Activated naive CD8-positive, alpha-beta T cell (primary cell): ENCODE data around the gene TOMM20.
"Not testable (repeated sequence)": the region's sequence is repeated elsewhere in the genome, so short reads cannot be mapped to it uniquely, and the experiment has no call there.

Experiments used
- H3K27ac Mint-ChIP-seq: one replicate; pipeline ENCODE4 v1.8.0; 2021; ENCODE audit warnings: mixed read lengths
- H3K27me3 Mint-ChIP-seq: one replicate; pipeline ENCODE4 v1.8.0; 2021; ENCODE audit warnings: mixed read lengths
- H3K36me3 Mint-ChIP-seq: one replicate; pipeline ENCODE4 v1.8.0; 2021; ENCODE audit warnings: mixed read lengths
- H3K4me1 Mint-ChIP-seq: one replicate; pipeline ENCODE4 v1.8.0; 2021; ENCODE audit warnings: low read depth, mixed read lengths
- H3K4me3 Mint-ChIP-seq: one replicate; pipeline ENCODE4 v1.8.0; 2021; ENCODE audit warnings: mild to moderate bottlenecking, mixed read lengths
- H3K9me3 Mint-ChIP-seq: one replicate; pipeline ENCODE4 v1.8.0; 2021; ENCODE audit warnings: low read depth, mixed read lengths

The TOMM20 gene

GRCh38 chr1:235100194-235100772 is 28.4 kb downstream of the TOMM20 start:
- Mint-ChIP-seq H3K4me3 (no peak overlapping the region), H3K36me3 (no peaks in the 10 kb centered on the region), H3K4me1 (peaks cover 34% of the 10 kb centered on the region), H3K27ac (no peak overlapping the region), H3K27me3 (peaks cover 10% of the 10 kb centered on the region), H3K9me3 (no peaks in the 10 kb centered on the region)

- peaks cover 22% of the 10 kb centered on the region for H3K4me1 Mint-ChIP-seq
- H3K4me3 Mint-ChIP-seq = no peak overlapping the region
- no peaks in the 10 kb centered on the region for H3K9me3 Mint-ChIP-seq
- H3K27ac Mint-ChIP-seq = no peak overlapping the region
- H3K36me3 Mint-ChIP-seq = no peaks in the 10 kb centered on the region
- peaks cover 10% of the 10 kb centered on the region for H3K27me3 Mint-ChIP-seq
Observed at GRCh38 chr1:235098991-235099390, 29.6 kb downstream of the TOMM20 start.

- Mint-ChIP-seq H3K27me3 (peaks cover 11% of the 10 kb centered on the region), H3K36me3 (no peaks in the 10 kb centered on the region), H3K27ac (no peak overlapping the region), H3K4me3 (no peak overlapping the region), H3K9me3 (no peaks in the 10 kb centered on the region), H3K4me1 (peaks cover 22% of the 10 kb centered on the region)
Observed at GRCh38 chr1:235098547-235098946, 30.1 kb downstream of the TOMM20 start.

GRCh38 chr1:235097501-235097900 is 31.1 kb downstream of the TOMM20 start:
- Mint-ChIP-seq H3K27me3 (peaks cover 11% of the 10 kb centered on the region), H3K4me1 (peaks cover 15% of the 10 kb centered on the region)
- not testable (repeated sequence) for H3K4me3 Mint-ChIP-seq, H3K27ac Mint-ChIP-seq, H3K36me3 Mint-ChIP-seq, H3K9me3 Mint-ChIP-seq

- Mint-ChIP-seq H3K9me3 (no peaks in the 10 kb centered on the region), H3K27me3 (peaks cover 8% of the 10 kb centered on the region), H3K36me3 (no peaks in the 10 kb centered on the region), H3K4me3 (no peak overlapping the region), H3K4me1 (peaks cover 8% of the 10 kb centered on the region), H3K27ac (no peak overlapping the region)
Observed at GRCh38 chr1:235095938-235096562, 32.6 kb downstream of the TOMM20 start.

GRCh38 chr1:235093696-235094592 is 34.7 kb downstream of the TOMM20 start:
- Mint-ChIP-seq H3K9me3 (no peaks in the 10 kb centered on the region), H3K27me3 (peaks cover 7% of the 10 kb centered on the region), H3K4me3 (no peak overlapping the region), H3K27ac (no peak overlapping the region), H3K4me1 (peaks cover 6% of the 10 kb centered on the region), H3K36me3 (no peaks in the 10 kb centered on the region)

- peaks cover 7% of the 10 kb centered on the region for H3K27me3 Mint-ChIP-seq
- no peaks in the 10 kb centered on the region for H3K9me3 Mint-ChIP-seq
- H3K27ac Mint-ChIP-seq = no peak overlapping the region
- no peaks in the 10 kb centered on the region for H3K36me3 Mint-ChIP-seq
- H3K4me3 Mint-ChIP-seq = no peak overlapping the region
- H3K4me1 Mint-ChIP-seq = peaks cover 6% of the 10 kb centered on the region
Observed at GRCh38 chr1:235093013-235093695, 35.5 kb downstream of the TOMM20 start.

- not testable (repeated sequence) for H3K4me1 Mint-ChIP-seq, H3K4me3 Mint-ChIP-seq, H3K27me3 Mint-ChIP-seq, H3K27ac Mint-ChIP-seq, H3K9me3 Mint-ChIP-seq, H3K36me3 Mint-ChIP-seq
Observed at GRCh38 chr1:235092415-235092814, 36.2 kb downstream of the TOMM20 start.

- not testable (repeated sequence) for H3K4me3 Mint-ChIP-seq, H3K9me3 Mint-ChIP-seq, H3K27ac Mint-ChIP-seq, H3K4me1 Mint-ChIP-seq, H3K36me3 Mint-ChIP-seq, H3K27me3 Mint-ChIP-seq
Observed at GRCh38 chr1:235092045-235092406, 36.6 kb downstream of the TOMM20 start.

- H3K4me3 Mint-ChIP-seq, H3K27ac Mint-ChIP-seq, H3K4me1 Mint-ChIP-seq, H3K9me3 Mint-ChIP-seq, H3K36me3 Mint-ChIP-seq, H3K27me3 Mint-ChIP-seq: not testable (repeated sequence)
Observed at GRCh38 chr1:235091319-235092044, 37.2 kb downstream of the TOMM20 start.

- Mint-ChIP-seq H3K27ac (no peak overlapping the region), H3K27me3 (peaks cover 2% of the 10 kb centered on the region), H3K4me1 (peaks cover 6% of the 10 kb centered on the region), H3K9me3 (no peaks in the 10 kb centered on the region), H3K36me3 (no peaks in the 10 kb centered on the region), H3K4me3 (no peak overlapping the region)
Observed at GRCh38 chr1:235090406-235091069, 38.1 kb downstream of the TOMM20 start.

GRCh38 chr1:235088907-235089306 is 39.7 kb downstream of the TOMM20 start:
- Mint-ChIP-seq H3K27me3 (peaks cover 2% of the 10 kb centered on the region), H3K4me1 (peaks cover 5% of the 10 kb centered on the region), H3K9me3 (no peaks in the 10 kb centered on the region)

GRCh38 chr1:235088430-235088829 is 40.2 kb downstream of the TOMM20 start:
- Mint-ChIP-seq H3K27me3 (no peaks in the 10 kb centered on the region), H3K4me3 (no peak overlapping the region), H3K9me3 (no peaks in the 10 kb centered on the region), H3K4me1 (peaks cover 6% of the 10 kb centered on the region), H3K27ac (no peak overlapping the region), H3K36me3 (no peaks in the 10 kb centered on the region)

More at GRCh38 chr1:235088907-235089306, 39.7 kb downstream of the TOMM20 start:
- H3K4me3 Mint-ChIP-seq = no peak overlapping the region
- H3K36me3 Mint-ChIP-seq = no peaks in the 10 kb centered on the region
- no peak overlapping the region for H3K27ac Mint-ChIP-seq

- H3K4me1 Mint-ChIP-seq = peaks cover 11% of the 10 kb centered on the region
- H3K27ac Mint-ChIP-seq = no peak overlapping the region
- no peaks in the 10 kb centered on the region for H3K36me3 Mint-ChIP-seq
- no peak overlapping the region for H3K4me3 Mint-ChIP-seq
- H3K27me3 Mint-ChIP-seq = no peaks in the 10 kb centered on the region
- no peaks in the 10 kb centered on the region for H3K9me3 Mint-ChIP-seq
Observed at GRCh38 chr1:235087906-235088305, 40.7 kb downstream of the TOMM20 start.
